GM23338 (cell line): ENCODE measurements around the gene CPAMD8.

Experiments
- EZH2 ChIP-seq: fragments of 200-600 bp; sonication (generic); IDR thresholded peaks from one replicate; pipeline ENCODE4 v1.8.0; 2017; ENCODE audit warnings: antibody characterized with exemption, mild to moderate bottlenecking, low read depth; ENCODE audit not compliant: unreplicated experiment
- EZH2phosphoT487 ChIP-seq: fragments of 200-600 bp; sonication (generic); IDR thresholded peaks from one replicate; pipeline ENCODE4 v1.8.1; 2018; ENCODE audit warnings: antibody characterized with exemption; ENCODE audit not compliant: unreplicated experiment
- POLR2AphosphoS5 ChIP-seq: IDR thresholded peaks from 2 replicates; pipeline ENCODE4 v1.6.1; 2016; ENCODE audit warnings: antibody characterized with exemption, low read depth
- TF ChIP-seq, protein P1 (sequence below), 2 experiments: fragments of 200-600 bp in 1 of 2; sonication (generic) in 1 of 2; conservative IDR thresholded peaks; 2 replicates each; pipeline versions ENCODE4 v1.5.1 to v1.6.1; 2016 to 2017; ENCODE audit warnings: antibody characterized with exemption in 2 of 2, low read depth in 2 of 2, mild to moderate bottlenecking in 2 of 2, moderate library complexity in 1 of 2
- TF ChIP-seq, protein P2 (sequence below): IDR thresholded peaks from one replicate; pipeline ENCODE4 v1.6.1; 2018; ENCODE audit warnings: antibody characterized with exemption; ENCODE audit not compliant: unreplicated experiment

DNA sequence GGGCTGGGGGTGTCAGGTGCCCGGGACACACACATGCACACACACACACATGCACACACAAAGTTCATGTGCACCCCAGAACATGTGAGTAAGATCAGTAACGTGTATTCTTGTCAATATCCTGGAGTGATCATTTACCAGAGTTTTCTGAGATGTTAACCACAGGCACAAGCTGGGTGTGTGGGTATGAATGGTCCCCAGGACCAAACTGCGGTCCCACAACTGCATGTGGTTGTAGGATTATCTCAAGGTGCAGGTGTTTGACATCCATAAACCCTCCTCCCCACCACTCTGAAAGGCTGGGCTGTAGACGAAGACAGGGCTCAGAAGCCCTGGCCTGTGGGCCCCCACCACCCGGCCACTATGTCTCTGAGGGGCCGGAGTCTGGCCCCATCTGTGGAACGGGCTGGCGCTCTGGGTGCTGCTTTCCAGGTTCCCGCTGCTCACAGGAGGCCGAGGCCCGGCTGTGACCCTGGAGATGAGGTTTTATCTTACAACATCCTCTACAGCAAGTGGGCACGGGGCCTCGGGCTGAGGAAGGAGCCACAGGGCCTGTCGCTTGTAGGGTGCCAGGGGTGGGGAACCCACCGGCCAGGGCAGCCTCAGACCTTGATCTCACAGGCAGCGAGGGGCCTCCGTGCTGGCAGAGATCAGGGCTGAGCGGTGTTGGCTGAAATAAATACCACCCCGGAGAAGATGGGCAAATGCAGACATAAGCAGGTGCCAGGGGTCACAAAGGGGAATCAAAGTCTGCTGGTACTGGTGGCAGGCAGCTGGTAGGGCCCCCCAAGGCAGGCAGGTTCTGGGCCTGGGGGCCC lies 133.5 kb downstream of the CPAMD8 start:
- TF ChIP-seq, protein P1, sequence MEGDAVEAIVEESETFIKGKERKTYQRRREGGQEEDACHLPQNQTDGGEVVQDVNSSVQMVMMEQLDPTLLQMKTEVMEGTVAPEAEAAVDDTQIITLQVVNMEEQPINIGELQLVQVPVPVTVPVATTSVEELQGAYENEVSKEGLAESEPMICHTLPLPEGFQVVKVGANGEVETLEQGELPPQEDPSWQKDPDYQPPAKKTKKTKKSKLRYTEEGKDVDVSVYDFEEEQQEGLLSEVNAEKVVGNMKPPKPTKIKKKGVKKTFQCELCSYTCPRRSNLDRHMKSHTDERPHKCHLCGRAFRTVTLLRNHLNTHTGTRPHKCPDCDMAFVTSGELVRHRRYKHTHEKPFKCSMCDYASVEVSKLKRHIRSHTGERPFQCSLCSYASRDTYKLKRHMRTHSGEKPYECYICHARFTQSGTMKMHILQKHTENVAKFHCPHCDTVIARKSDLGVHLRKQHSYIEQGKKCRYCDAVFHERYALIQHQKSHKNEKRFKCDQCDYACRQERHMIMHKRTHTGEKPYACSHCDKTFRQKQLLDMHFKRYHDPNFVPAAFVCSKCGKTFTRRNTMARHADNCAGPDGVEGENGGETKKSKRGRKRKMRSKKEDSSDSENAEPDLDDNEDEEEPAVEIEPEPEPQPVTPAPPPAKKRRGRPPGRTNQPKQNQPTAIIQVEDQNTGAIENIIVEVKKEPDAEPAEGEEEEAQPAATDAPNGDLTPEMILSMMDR (conservative IDR thresholded peaks at IDR 0.05; ENCODE audit: low read depth in 2 of 2) = no peak
- TF ChIP-seq POLR2AphosphoS5 (no peak), EZH2 (no peak), EZH2phosphoT487 (no peak)
- TF ChIP-seq, protein P2, sequence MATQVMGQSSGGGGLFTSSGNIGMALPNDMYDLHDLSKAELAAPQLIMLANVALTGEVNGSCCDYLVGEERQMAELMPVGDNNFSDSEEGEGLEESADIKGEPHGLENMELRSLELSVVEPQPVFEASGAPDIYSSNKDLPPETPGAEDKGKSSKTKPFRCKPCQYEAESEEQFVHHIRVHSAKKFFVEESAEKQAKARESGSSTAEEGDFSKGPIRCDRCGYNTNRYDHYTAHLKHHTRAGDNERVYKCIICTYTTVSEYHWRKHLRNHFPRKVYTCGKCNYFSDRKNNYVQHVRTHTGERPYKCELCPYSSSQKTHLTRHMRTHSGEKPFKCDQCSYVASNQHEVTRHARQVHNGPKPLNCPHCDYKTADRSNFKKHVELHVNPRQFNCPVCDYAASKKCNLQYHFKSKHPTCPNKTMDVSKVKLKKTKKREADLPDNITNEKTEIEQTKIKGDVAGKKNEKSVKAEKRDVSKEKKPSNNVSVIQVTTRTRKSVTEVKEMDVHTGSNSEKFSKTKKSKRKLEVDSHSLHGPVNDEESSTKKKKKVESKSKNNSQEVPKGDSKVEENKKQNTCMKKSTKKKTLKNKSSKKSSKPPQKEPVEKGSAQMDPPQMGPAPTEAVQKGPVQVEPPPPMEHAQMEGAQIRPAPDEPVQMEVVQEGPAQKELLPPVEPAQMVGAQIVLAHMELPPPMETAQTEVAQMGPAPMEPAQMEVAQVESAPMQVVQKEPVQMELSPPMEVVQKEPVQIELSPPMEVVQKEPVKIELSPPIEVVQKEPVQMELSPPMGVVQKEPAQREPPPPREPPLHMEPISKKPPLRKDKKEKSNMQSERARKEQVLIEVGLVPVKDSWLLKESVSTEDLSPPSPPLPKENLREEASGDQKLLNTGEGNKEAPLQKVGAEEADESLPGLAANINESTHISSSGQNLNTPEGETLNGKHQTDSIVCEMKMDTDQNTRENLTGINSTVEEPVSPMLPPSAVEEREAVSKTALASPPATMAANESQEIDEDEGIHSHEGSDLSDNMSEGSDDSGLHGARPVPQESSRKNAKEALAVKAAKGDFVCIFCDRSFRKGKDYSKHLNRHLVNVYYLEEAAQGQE = no peak
